ENCODE measurements around the gene ZNF384.
A peak's percentile ranks its signal among the peaks of the same experiment; 100 is the strongest.

Gene ZNF384

DNA sequence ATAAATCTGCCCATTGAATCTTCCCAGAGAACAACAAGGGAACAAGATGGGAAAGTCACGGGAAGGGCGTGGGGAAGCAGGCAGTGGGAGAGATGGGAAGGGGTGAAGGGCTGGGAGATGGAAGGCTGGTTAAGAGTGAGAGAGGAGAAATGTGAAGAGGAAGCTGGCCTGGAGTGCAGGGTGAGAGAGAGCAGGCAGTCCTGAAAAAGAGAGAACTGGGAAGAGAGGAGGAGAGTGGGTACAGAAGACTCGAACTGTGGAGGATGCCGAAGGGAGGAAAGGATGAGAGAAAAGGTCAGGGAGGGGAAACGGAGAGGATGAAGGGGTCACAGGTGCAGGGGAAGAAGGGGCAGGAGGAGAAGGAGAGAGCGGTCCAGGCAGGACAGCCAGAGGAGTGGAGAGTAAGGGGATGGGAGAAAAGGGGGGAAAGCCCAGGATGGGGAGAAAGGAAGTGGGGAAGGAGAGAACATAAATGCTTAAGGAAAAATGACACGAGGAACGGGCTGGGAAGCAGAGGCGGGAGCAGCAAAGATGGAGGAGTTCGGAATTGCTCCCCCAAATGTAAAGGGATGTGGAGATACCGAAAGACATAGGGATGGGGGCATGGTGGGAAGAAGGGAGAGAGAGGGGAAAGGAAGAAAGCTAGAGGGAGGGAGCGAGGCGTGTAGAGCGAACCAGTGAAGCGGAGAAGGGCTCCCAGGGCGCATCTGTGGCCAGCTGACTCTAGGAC is 10.2 kb upstream of the ZNF384 start:
- DNase-seq (ENCODE audit: low read depth), result no peak

DNA sequence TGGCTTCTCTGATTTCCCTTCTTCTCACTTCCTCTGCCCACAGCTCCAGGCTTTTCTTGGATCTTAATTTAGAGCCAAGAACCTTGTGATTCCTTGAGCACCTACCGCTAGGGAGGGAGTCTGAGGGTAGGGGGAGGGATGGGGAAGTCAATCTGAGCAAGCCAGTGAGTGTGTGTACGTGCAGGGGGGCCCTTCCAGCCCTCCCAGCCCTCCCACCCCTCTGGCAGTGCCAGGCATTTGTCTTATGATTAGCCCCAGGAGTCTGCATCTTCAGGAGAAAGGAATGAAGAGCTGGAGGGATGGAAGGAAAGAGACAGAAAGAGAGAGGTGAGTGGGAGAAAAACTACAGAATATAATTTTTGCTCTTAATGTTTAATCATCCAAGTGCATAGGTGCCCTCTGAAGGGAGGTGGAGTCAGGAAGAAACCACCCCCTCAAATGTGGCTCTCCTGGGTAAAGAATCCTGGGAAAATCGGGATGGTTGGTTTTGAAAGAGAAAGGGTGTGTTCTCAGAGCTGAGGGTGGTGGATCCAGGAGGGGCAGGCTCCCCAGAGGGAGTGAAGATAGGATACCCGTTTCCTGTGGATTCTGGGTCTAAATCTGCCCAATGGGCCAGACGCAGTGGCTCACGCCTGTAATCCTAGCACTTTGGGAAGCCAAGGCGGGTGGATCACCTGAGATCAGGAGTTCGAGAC is 9.3 kb upstream of the ZNF384 start:
- DNase-seq (ENCODE audit: low read depth), result no peak

DNA sequence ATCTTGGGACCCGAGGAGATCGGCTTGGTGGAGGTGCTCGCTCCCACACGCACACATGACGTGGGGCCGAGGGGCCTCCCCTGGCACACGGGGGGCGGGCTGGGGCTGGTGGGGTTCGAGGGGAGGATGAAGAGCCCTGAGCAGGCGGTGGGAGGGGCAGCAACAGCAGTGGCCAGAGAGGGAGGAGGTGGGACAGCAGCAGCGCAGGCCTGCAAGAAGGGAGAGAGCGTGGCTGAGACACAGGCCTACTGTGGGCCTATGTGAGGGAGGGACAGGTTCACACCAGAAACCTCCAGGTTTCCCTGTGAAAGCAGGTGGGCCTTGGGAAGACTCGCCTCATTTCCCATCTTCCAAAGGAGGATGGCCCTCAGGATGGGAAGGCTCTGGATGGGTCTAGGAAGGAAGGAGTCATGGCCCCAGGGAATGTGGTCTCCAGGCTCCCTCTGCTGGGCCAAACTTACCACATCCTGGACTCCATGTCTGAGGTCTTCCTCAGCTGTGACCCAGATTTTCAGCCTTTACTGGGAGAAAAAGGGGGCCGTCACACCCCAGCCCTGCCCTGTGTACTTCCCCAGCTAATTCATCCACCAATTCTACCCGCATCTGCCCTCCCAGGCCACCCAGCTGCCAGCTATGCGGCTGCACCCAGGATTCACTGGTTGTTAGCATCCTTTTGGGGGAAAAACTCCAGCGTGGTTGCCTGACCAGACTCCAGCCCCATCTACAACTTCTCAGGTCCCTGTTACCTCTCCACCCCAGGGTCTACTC is 8.6 kb upstream of the ZNF384 start:
- DNase-seq (ENCODE audit: low read depth), result peak; percentile 14

DNA sequence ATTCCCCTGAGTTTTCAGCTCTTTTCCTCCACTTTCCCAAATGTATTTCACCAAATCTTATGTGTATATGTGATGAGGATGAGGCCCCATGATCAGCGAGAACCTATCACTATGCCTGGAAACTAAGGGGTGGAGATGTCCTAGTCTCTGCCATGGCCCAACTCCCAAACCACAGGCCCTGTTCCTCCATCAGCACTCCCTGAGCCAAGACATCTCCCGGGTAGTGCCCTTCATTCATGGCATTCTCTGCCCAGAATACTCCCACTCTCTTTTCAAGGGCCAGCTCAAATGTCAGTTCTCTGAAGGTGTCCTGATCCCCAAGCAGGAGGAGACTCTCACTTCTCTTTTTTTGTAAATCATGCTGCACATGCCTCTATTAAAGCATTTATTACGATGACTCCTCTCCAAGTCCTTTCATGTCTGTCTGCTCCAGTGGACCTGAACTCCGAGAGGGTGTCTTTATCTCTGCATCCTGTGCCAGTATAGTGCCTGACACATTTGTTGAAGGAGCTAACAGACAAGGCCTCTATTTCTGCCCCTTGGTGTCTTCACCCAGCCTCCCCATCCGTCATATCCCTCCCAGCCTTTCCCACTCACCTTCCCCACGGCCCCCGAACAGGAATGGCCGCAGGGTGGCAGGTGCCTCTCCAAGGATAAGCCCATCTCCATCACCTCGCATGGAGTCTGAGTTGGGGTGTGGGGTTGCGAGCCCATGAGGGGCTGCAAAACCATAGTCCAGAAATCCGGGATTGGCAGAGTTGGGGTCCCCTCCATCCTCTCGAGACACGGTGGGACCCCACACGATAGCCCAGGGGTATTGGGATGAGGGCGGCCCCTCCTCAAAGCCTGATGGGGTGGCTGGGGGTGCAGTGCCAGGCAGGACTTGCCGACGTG is 7.8 kb upstream of the ZNF384 start:
- no peak for DNase-seq (ENCODE audit: low read depth)

DNA sequence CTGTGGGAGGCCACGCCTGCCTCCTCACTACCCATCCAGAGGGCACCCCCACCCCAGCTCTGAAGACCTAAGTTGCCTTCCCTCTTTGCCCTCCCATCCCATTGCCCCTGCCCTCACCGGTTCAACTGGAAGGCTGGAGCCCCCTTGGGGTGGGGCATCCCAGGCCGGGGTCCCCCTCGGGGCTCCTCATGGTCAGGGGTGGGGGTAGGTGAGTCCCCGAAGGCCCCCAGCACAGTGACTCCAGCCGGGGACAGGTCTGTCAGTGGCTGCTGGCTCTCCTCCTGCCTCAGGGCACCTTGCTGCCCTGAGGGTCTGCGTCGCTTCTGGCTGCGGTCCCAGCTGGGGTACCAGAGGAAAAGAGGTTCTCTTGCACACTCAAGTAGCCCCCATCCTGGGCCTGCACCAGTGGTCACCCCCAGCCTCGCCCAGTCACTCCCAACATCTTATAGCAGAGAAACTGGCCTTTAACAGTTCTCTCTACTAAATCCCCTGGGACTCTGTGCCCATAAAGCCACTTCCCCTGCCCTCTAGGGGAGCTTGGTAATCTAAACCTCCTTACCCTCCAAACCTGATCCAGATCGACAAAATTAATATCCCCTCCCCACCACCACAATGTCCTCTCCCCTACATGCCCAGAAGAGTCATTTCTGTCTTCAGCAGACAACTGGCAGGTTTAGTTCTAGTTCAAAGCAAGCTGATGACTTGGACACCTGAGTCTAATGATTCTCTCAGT is 6.3 kb upstream of the ZNF384 start:
- no peak for DNase-seq (ENCODE audit: low read depth)

DNA sequence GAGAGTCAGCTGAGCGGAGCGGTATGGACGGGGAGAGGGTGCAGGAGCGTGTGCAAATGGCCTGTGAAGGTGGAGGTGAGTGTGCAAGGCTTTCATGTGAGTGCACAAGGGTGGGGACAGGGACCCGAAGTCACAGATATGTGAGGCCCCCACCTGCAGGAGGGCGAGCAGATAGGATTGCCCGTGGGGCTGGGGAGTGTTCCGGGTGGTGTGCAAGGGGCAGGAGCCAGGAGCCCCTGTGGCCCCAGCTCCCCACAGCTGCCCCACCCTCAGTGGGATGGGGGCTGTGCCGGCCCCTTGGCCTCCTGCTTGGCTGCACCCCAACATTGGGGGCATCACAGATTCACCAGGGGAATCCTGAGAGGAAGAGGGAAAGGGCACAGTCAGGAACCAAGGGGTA is 5.5 kb upstream of the ZNF384 start:
- no peak for DNase-seq (ENCODE audit: low read depth)

DNA sequence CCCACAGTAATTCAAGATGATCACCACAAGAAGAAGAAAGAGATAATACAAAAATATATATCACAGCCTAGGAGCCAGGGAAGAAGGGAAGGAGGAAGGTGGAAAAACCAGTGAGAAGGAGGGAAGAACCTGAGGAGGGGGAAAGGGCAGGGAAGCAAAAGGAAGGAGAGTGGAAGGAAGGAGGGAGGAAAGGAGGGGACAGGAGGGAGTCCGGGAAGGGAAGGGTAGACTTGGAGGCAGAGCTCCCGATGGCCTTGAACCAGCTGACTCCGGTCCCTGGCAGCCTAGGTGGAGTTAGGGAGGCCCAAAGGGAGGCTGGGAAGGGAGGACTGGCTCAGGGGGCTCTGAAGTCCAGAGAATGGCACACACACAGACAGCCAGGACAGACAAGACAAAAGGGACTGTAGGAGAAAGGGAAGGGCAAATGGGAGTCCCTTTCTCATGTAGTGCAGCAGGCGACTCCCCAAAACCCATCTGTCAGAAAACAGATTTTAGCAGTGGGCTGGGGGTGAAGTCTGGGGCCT is 4.7 kb upstream of the ZNF384 start:
- DNase-seq (ENCODE audit: low read depth), result no peak

- DNase-seq (ENCODE audit: low read depth), result no peak
These were observed 3.7 kb upstream of the ZNF384 start for GRCh38 chr12:6692888-6693287.

DNA sequence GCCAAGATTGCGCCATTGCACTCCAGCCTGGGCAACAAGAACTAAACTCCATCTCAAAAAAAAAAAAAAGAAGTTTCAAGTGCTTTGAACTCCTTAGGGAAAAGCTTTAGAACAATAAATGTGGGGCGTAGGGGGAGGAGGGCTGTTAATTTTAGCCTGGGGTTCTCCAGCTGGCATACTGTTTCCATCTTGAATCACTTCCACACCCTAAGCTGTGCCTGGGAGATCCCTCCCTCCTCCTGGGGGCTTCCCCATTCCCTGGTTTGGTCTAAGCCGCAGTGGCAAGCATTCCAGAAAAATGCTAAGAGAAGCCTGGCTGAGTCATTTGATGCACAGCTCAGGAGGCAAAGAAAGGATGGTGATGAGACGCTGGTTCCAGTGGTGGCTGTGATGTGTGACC is 2.3 kb upstream of the ZNF384 start:
- peak; percentile 3 for DNase-seq (ENCODE audit: low read depth)

GRCh38 chr12:6688543-6688998 is 604 bp downstream of the ZNF384 start:
- no peak for DNase-seq (ENCODE audit: low read depth)

GRCh38 chr12:6685814-6686213 is 3.4 kb downstream of the ZNF384 start:
- no peak for DNase-seq (ENCODE audit: low read depth)

- no peak for DNase-seq (ENCODE audit: low read depth)
These were observed 4.6 kb downstream of the ZNF384 start for GRCh38 chr12:6684609-6685008.

DNA sequence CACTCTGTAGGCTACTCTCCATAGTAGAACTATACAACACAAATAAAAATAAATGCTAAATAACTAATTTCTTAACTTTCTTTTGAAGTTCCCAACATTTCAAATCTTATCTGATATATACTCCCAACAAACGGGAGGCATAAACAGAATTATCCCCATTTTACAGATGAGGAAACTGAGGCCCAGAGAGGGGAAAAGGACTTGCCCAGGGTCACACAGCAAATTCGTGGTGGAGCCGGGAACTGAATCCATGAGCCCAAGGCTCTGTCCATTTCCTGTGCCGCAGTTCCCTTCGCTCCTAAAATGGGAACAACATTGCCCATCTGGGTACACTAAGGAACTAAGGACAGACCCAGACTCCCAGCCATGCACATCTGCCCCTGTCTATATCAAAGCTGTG is 12.2 kb downstream of the ZNF384 start:
- no peak for DNase-seq (ENCODE audit: low read depth)

- no peak for DNase-seq (ENCODE audit: low read depth)
These were observed 17.0 kb downstream of the ZNF384 start for GRCh38 chr12:6672143-6672542.

- no peak for DNase-seq (ENCODE audit: low read depth)
These were observed 21.5 kb downstream of the ZNF384 start for GRCh38 chr12:6667559-6668210.

GRCh38 chr12:6666211-6666610 is 23.0 kb downstream of the ZNF384 start:
- DNase-seq (ENCODE audit: low read depth), result no peak

DNA sequence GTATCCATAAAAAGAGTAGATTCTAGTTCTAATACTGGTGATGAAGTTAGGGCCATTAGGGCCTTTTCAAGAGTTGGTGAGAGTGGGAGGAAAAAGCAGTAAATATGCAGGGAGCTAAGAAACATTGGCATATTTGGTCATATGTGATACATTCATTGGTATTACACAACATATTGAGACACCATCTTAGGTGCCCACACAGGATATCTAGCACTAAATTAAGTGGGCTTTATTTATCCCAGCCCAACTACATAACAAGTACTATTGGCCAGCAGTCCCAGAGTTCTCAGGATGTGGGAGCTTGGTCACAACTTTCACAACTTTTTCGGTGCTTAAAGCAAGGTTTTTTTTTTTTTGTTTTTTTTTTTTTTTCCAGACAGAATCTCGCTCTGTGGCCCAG is 24.3 kb downstream of the ZNF384 start:
- DNase-seq (ENCODE audit: low read depth), result no peak

DNA sequence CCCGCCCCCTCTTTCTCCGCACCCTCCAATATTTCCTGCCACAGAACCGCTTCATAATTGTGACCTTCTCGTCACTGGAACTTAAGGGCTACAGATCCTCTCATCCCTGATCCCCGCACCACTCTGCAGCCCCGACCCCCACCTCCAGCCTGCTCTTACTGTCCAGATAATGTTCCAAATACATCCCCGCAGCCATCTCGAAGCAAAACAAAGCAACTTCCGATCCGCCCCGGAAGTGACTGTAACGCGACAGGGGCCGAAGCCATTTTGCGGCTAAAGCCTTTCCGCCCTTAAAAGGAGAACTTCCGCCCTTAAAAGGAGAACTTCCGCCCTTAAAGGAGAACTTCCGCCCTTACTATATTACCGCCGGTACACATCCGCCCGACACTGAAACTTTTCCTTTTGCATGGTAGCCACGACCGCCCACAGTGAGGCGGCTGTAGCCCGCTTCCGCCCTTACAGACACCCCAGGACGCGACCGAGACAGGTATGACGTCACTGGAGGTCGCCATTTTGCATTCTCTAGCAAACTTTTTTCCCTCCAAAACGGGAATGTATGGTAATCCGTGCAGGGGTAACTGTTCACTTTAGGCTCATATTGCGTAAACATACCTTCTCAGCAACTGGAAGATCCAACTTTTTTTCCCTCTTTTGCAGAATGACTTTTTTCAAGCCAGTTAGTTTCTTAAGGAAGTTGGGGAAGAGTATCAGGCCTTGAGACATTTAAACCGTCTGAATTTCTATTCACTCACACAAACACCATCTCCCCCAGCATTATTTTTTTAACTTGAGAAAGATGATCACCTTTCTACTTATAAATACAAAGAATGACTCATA is 26.1 kb downstream of the ZNF384 start, which contains the start of gene ING4:
ING4 (minus strand) TSS at position 214 of the 837 bp plus-strand sequence; CDS start at position 196, 18 bp downstream.
- peak; percentile 95 for DNase-seq (ENCODE audit: low read depth)

DNA sequence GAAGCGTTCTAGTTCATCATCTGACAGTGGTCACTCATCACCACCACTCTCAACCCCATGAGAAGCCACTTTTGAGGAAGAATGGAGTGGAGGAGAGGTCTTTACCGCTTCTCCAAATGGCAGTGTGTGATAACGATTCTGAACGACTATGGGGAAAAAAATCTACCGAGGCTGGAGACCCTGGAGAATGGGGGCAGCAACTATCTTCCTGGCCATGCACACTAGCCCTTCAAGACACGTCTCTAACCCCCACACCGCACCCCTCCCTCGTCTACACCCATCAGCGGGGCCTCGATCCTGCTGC is 26.6 kb downstream of the ZNF384 start:
- no peak for DNase-seq (ENCODE audit: low read depth)

DNA sequence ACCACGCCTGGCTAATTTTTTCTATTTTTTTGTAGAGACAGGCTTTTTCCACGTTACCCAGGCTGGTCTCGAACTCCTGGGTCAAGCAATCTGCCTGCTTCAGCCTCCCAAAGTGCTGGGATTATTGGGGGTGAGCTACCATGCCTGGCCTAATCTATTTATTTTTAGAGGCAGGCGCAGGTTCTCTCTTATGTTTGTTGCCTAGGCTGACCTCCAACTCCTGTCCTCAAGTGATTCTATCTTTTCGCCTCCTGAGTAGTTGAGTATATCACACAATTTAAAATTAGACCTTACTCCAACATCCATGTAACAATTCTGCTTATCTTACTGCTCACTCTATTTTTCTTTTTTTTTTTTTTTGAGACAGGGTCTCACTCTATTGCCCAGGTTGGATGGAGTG is 35.2 kb downstream of the ZNF384 start:
- no peak for DNase-seq (ENCODE audit: low read depth)

Data from non-pigmented ciliary epithelial cell (primary cell).